Neural cell (in vitro differentiated cells): ENCODE data around the gene OR2V1.

Source experiments
- EP300 ChIP-seq: fragments of 450-650 bp; conservative IDR thresholded peaks from 2 replicates; pipeline ENCODE4 v1.6.1; 2014; ENCODE audit warnings: antibody characterized with exemption, mild to moderate bottlenecking, moderate library complexity; ENCODE audit not compliant: poor library complexity, severe bottlenecking
- POLR2AphosphoS5 ChIP-seq: IDR thresholded peaks from 2 replicates; pipeline ENCODE4 v1.6.1; 2012
- SMC3 ChIP-seq: fragments of 450-650 bp; conservative IDR thresholded peaks from 2 replicates; pipeline ENCODE4 v1.6.1; 2014; ENCODE audit warnings: antibody characterized with exemption, mild to moderate bottlenecking, moderate library complexity; ENCODE audit not compliant: poor library complexity
- TF ChIP-seq, protein P1 (sequence below): fragments of 450-650 bp; IDR thresholded peaks from 2 replicates; pipeline ENCODE4 v1.5.1; 2014; ENCODE audit warnings: antibody characterized with exemption, mild to moderate bottlenecking, moderate library complexity; ENCODE audit not compliant: poor library complexity, severe bottlenecking

DNA sequence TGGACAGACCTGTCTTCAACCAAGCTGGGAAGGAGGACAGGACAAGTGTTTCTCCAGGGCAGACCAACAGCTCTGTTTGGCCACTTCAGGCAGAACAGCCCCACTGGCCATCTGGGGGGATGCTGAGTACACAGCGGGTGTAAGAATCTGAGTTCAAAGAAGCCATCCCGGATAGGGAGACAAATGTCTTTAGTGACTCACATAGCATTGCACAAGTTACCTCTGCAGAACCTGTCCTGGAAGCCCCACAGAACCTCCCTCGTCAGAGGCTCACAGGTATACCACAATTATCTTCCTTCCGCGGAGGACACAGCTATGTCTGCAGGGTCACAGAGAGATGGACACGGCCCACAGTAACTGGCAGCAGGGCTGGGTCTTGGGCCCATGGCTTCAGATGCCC, 18.4 kb upstream of the OR2V1 start:
- TF ChIP-seq, protein P1, sequence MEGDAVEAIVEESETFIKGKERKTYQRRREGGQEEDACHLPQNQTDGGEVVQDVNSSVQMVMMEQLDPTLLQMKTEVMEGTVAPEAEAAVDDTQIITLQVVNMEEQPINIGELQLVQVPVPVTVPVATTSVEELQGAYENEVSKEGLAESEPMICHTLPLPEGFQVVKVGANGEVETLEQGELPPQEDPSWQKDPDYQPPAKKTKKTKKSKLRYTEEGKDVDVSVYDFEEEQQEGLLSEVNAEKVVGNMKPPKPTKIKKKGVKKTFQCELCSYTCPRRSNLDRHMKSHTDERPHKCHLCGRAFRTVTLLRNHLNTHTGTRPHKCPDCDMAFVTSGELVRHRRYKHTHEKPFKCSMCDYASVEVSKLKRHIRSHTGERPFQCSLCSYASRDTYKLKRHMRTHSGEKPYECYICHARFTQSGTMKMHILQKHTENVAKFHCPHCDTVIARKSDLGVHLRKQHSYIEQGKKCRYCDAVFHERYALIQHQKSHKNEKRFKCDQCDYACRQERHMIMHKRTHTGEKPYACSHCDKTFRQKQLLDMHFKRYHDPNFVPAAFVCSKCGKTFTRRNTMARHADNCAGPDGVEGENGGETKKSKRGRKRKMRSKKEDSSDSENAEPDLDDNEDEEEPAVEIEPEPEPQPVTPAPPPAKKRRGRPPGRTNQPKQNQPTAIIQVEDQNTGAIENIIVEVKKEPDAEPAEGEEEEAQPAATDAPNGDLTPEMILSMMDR: no peak
- TF ChIP-seq EP300: no peak
- no peak for TF ChIP-seq POLR2AphosphoS5
- TF ChIP-seq SMC3: no peak
